GM23338 (cell line): Measurements from ENCODE around the gene ST6GALNAC3. TPM values are rescaled to one million over a fixed set of nuclear protein-coding genes. Genes with fewer than 3 reads are reported as not detected.

Source experiments
- ATAC-seq: fragments of 200-7000 bp; cut with Tn5 transposase; 3 replicates; pipeline ENCODE4 v1.9.1; 2020
- DNase-seq: peaks from one replicate; pipeline ENCODE4 v3.0.0-alpha.2; 2015; ENCODE audit warnings: low spot score
- H2AFZ ChIP-seq: fragments of 200-600 bp; sonication (generic); 2 replicates; pipeline ENCODE4 v1.8.0; 2016; ENCODE audit warnings: antibody characterized with exemption, mild to moderate bottlenecking, moderate library complexity
- H3F3A ChIP-seq: fragments of 200-600 bp; sonication (generic); replicated peaks from 2 replicates; pipeline ENCODE4 v1.8.0; 2017; ENCODE audit warnings: antibody characterized with exemption, mixed run types, low read depth
- H3K27ac ChIP-seq: fragments of 200-600 bp; sonication (generic); 2 replicates; pipeline ENCODE4 v1.6.1; 2016; ENCODE audit warnings: low read depth
- H3K27me3 ChIP-seq: fragments of 200-600 bp; sonication (generic); 2 replicates; pipeline ENCODE4 v1.8.0; 2016; ENCODE audit warnings: mild to moderate bottlenecking, mixed run types, moderate library complexity; ENCODE audit not compliant: insufficient read depth
- H3K36me3 ChIP-seq: fragments of 200-600 bp; sonication (generic); 2 replicates; pipeline ENCODE4 v1.8.0; 2016; ENCODE audit warnings: mild to moderate bottlenecking; ENCODE audit not compliant: insufficient read depth
- H3K4me1 ChIP-seq: fragments of 200-600 bp; sonication (generic); 2 replicates; pipeline ENCODE4 v1.8.0; 2016; ENCODE audit warnings: mild to moderate bottlenecking, moderate library complexity; ENCODE audit not compliant: insufficient read depth
- H3K4me2 ChIP-seq: fragments of 200-600 bp; sonication (generic); 2 replicates; pipeline ENCODE4 v1.7.1; 2017; ENCODE audit warnings: mixed run types
- H3K4me3 ChIP-seq: fragments of 200-600 bp; sonication (generic); 2 replicates; pipeline ENCODE4 v1.6.1; 2016; ENCODE audit warnings: mixed run types
- H3K79me2 ChIP-seq: fragments of 200-600 bp; sonication (generic); replicated peaks from 2 replicates; pipeline ENCODE4 v1.8.0; 2017; ENCODE audit warnings: mild to moderate bottlenecking; ENCODE audit not compliant: insufficient read depth
- H3K9me2 ChIP-seq: fragments of 200-600 bp; sonication (generic); 2 replicates; pipeline ENCODE4 v1.8.0; 2017; ENCODE audit not compliant: insufficient read depth
- H4K20me1 ChIP-seq: fragments of 200-600 bp; sonication (generic); replicated peaks from 2 replicates; pipeline ENCODE4 v1.8.0; 2017; ENCODE audit warnings: mild to moderate bottlenecking; ENCODE audit not compliant: insufficient read depth
- H3K27ac Mint-ChIP-seq: 2 replicates; pipeline ENCODE4 v1.8.0; 2020; ENCODE audit warnings: inconsistent platforms, mild to moderate bottlenecking, moderate library complexity, mixed read lengths
- H3K27me3 Mint-ChIP-seq: 3 replicates; pipeline ENCODE4 v1.8.0; 2022; ENCODE audit warnings: low read depth, mild to moderate bottlenecking, moderate library complexity, mixed read lengths, inconsistent platforms; ENCODE audit not compliant: insufficient read depth, poor library complexity
- H3K36me3 Mint-ChIP-seq: 3 replicates; pipeline ENCODE4 v1.8.0; 2021; ENCODE audit warnings: low read depth, mild to moderate bottlenecking, inconsistent platforms, moderate library complexity, mixed read lengths
- H3K4me1 Mint-ChIP-seq: 3 replicates; pipeline ENCODE4 v1.8.0; 2020; ENCODE audit warnings: mild to moderate bottlenecking, inconsistent platforms, mixed read lengths
- H3K4me3 Mint-ChIP-seq: 3 replicates; pipeline ENCODE4 v1.8.0; 2021; ENCODE audit warnings: moderate library complexity, mild to moderate bottlenecking, inconsistent platforms, mixed read lengths
- H3K9me3 Mint-ChIP-seq: 3 replicates; pipeline ENCODE4 v1.8.0; 2020; ENCODE audit warnings: moderate library complexity, mild to moderate bottlenecking, inconsistent platforms, mixed read lengths
- JUNB ChIP-seq: IDR thresholded peaks from one replicate; pipeline ENCODE4 v1.6.1; 2016; ENCODE audit warnings: antibody characterized with exemption; ENCODE audit not compliant: unreplicated experiment
- NANOG ChIP-seq: IDR thresholded peaks from 2 replicates; pipeline ENCODE4 v1.6.1; 2016; ENCODE audit warnings: antibody characterized with exemption, borderline replicate concordance
- POLR2AphosphoS5 ChIP-seq: IDR thresholded peaks from 2 replicates; pipeline ENCODE4 v1.6.1; 2016; ENCODE audit warnings: antibody characterized with exemption, low read depth
- ZNF114 ChIP-seq: fragments of 250-450 bp; sonication (Bioruptor Pico); IDR thresholded peaks from 2 replicates; pipeline ENCODE4 v1.5.0; 2020; ENCODE audit warnings: mild to moderate bottlenecking, moderate library complexity
- ZNF331 ChIP-seq: fragments of 250-450 bp; sonication (Bioruptor Pico); IDR thresholded peaks from 2 replicates; pipeline ENCODE4 v1.5.0; 2020; ENCODE audit warnings: low read depth, mild to moderate bottlenecking, moderate library complexity
- polyA plus RNA-seq: library from polyadenylated mRNA; unstranded; fragments of >200 nt; fragmentation: Nextera tagmentation; extraction: Ambion mirVana; gene quantifications from 2 replicates; pipeline ENCODE4 v1.2.1, GENCODE V29; 2016
- total RNA-seq: library from RNA; depleted of rRNA; stranded (reverse); fragments of >200 nt; shearing (Covaris generic); gene quantifications from 2 replicates; pipeline ENCODE4 v1.2.3, GENCODE V29; 2014
- TF ChIP-seq, protein P1 (sequence below), 2 experiments: fragments of 200-600 bp in 1 of 2; sonication (generic) in 1 of 2; conservative IDR thresholded peaks; 2 replicates each; pipeline versions ENCODE4 v1.5.1 to v1.6.1; 2016 to 2017; ENCODE audit warnings: antibody characterized with exemption in 2 of 2, low read depth in 2 of 2, mild to moderate bottlenecking in 2 of 2, moderate library complexity in 1 of 2
- TF ChIP-seq, protein P2 (sequence below): fragments of 250-450 bp; sonication (Bioruptor Pico); IDR thresholded peaks from 2 replicates; pipeline ENCODE4 v1.5.0; 2020; ENCODE audit warnings: mild to moderate bottlenecking, moderate library complexity
- TF ChIP-seq, protein P3 (sequence below): IDR thresholded peaks from one replicate; pipeline ENCODE4 v1.6.1; 2018; ENCODE audit warnings: antibody characterized with exemption; ENCODE audit not compliant: unreplicated experiment

ST6GALNAC3 gene
- total and polyA plus RNA-seq, 2 experiments from 2014 or later: 4.7 to 11.6 TPM

GRCh38 chr1:76086597-76086996 is 12.1 kb downstream of the ST6GALNAC3 start:
- H3K9me3 Mint-ChIP-seq: no peaks in the 10 kb centered on the region
- no peak for ATAC-seq

More at GRCh38 chr1:76086597-76086996, 12.1 kb downstream of the ST6GALNAC3 start:
- H3K4me3 ChIP-seq: no peak overlapping the region
- no peaks in the 10 kb centered on the region for H3K36me3 ChIP-seq
- H4K20me1 ChIP-seq: peaks cover 6% of the 10 kb centered on the region; the same call in 1 of the 2 replicates
- Mint-ChIP-seq H3K4me1 (peaks cover 54% of the 10 kb centered on the region), H3K4me3 (no peak overlapping the region), H3K27ac (no peak overlapping the region), H3K36me3 (no peaks in the 10 kb centered on the region), H3K27me3 (peaks cover 3% of the 10 kb centered on the region)
- H3F3A ChIP-seq: no peaks in the 10 kb centered on the region
- no peak overlapping the region for H3K27ac ChIP-seq
- peaks cover 33% of the 10 kb centered on the region for H3K4me1 ChIP-seq
- no peak overlapping the region for H3K4me2 ChIP-seq
- no peaks in the 10 kb centered on the region for H3K27me3 ChIP-seq
- H3K79me2 ChIP-seq: peaks cover 86% of the 10 kb centered on the region
- TF ChIP-seq JUNB: no peak
- TF ChIP-seq ZNF114: no peak
- TF ChIP-seq POLR2AphosphoS5: no peak
- TF ChIP-seq, protein P1, sequence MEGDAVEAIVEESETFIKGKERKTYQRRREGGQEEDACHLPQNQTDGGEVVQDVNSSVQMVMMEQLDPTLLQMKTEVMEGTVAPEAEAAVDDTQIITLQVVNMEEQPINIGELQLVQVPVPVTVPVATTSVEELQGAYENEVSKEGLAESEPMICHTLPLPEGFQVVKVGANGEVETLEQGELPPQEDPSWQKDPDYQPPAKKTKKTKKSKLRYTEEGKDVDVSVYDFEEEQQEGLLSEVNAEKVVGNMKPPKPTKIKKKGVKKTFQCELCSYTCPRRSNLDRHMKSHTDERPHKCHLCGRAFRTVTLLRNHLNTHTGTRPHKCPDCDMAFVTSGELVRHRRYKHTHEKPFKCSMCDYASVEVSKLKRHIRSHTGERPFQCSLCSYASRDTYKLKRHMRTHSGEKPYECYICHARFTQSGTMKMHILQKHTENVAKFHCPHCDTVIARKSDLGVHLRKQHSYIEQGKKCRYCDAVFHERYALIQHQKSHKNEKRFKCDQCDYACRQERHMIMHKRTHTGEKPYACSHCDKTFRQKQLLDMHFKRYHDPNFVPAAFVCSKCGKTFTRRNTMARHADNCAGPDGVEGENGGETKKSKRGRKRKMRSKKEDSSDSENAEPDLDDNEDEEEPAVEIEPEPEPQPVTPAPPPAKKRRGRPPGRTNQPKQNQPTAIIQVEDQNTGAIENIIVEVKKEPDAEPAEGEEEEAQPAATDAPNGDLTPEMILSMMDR (conservative IDR thresholded peaks at IDR 0.05; ENCODE audit: low read depth in 2 of 2): no peak
- no peak for TF ChIP-seq NANOG
- TF ChIP-seq, protein P2, sequence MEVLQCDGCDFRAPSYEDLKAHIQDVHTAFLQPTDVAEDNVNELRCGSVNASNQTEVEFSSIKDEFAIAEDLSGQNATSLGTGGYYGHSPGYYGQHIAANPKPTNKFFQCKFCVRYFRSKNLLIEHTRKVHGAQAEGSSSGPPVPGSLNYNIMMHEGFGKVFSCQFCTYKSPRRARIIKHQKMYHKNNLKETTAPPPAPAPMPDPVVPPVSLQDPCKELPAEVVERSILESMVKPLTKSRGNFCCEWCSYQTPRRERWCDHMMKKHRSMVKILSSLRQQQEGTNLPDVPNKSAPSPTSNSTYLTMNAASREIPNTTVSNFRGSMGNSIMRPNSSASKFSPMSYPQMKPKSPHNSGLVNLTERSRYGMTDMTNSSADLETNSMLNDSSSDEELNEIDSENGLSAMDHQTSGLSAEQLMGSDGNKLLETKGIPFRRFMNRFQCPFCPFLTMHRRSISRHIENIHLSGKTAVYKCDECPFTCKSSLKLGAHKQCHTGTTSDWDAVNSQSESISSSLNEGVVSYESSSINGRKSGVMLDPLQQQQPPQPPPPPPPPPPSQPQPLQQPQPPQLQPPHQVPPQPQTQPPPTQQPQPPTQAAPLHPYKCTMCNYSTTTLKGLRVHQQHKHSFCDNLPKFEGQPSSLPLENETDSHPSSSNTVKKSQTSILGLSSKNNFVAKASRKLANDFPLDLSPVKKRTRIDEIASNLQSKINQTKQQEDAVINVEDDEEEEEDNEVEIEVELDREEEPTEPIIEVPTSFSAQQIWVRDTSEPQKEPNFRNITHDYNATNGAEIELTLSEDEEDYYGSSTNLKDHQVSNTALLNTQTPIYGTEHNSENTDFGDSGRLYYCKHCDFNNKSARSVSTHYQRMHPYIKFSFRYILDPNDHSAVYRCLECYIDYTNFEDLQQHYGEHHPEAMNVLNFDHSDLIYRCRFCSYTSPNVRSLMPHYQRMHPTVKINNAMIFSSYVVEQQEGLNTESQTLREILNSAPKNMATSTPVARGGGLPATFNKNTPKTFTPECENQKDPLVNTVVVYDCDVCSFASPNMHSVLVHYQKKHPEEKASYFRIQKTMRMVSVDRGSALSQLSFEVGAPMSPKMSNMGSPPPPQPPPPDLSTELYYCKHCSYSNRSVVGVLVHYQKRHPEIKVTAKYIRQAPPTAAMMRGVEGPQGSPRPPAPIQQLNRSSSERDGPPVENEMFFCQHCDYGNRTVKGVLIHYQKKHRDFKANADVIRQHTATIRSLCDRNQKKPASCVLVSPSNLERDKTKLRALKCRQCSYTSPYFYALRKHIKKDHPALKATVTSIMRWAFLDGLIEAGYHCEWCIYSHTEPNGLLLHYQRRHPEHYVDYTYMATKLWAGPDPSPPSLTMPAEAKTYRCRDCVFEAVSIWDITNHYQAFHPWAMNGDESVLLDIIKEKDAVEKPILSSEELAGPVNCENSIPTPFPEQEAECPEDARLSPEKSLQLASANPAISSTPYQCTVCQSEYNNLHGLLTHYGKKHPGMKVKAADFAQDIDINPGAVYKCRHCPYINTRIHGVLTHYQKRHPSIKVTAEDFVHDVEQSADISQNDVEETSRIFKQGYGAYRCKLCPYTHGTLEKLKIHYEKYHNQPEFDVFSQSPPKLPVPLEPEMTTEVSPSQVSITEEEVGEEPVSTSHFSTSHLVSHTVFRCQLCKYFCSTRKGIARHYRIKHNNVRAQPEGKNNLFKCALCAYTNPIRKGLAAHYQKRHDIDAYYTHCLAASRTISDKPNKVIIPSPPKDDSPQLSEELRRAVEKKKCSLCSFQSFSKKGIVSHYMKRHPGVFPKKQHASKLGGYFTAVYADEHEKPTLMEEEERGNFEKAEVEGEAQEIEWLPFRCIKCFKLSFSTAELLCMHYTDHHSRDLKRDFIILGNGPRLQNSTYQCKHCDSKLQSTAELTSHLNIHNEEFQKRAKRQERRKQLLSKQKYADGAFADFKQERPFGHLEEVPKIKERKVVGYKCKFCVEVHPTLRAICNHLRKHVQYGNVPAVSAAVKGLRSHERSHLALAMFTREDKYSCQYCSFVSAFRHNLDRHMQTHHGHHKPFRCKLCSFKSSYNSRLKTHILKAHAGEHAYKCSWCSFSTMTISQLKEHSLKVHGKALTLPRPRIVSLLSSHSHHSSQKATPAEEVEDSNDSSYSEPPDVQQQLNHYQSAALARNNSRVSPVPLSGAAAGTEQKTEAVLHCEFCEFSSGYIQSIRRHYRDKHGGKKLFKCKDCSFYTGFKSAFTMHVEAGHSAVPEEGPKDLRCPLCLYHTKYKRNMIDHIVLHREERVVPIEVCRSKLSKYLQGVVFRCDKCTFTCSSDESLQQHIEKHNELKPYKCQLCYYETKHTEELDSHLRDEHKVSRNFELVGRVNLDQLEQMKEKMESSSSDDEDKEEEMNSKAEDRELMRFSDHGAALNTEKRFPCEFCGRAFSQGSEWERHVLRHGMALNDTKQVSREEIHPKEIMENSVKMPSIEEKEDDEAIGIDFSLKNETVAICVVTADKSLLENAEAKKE: no peak
- TF ChIP-seq, protein P3, sequence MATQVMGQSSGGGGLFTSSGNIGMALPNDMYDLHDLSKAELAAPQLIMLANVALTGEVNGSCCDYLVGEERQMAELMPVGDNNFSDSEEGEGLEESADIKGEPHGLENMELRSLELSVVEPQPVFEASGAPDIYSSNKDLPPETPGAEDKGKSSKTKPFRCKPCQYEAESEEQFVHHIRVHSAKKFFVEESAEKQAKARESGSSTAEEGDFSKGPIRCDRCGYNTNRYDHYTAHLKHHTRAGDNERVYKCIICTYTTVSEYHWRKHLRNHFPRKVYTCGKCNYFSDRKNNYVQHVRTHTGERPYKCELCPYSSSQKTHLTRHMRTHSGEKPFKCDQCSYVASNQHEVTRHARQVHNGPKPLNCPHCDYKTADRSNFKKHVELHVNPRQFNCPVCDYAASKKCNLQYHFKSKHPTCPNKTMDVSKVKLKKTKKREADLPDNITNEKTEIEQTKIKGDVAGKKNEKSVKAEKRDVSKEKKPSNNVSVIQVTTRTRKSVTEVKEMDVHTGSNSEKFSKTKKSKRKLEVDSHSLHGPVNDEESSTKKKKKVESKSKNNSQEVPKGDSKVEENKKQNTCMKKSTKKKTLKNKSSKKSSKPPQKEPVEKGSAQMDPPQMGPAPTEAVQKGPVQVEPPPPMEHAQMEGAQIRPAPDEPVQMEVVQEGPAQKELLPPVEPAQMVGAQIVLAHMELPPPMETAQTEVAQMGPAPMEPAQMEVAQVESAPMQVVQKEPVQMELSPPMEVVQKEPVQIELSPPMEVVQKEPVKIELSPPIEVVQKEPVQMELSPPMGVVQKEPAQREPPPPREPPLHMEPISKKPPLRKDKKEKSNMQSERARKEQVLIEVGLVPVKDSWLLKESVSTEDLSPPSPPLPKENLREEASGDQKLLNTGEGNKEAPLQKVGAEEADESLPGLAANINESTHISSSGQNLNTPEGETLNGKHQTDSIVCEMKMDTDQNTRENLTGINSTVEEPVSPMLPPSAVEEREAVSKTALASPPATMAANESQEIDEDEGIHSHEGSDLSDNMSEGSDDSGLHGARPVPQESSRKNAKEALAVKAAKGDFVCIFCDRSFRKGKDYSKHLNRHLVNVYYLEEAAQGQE: no peak
- TF ChIP-seq ZNF331 (CRISPR knock-in tag): no peak
- no peak overlapping the region for H2AFZ ChIP-seq
- no peak for DNase-seq
- no peaks in the 10 kb centered on the region; the same call in 1 of the 2 replicates for H3K9me2 ChIP-seq
